Pons (tissue), 1 donor: ENCODE results near the gene DMD.

Source experiments
- DNase-seq: peaks from one replicate; pipeline ENCODE4 v3.0.0-alpha.2; 2016; ENCODE audit warnings: low spot score

The DMD gene

GRCh38 chrX:32268207-32268606 lies 943.1 kb downstream of the DMD start:
- no peak for DNase-seq

GRCh38 chrX:32267796-32268195 lies 943.6 kb downstream of the DMD start:
- no peak for DNase-seq

GRCh38 chrX:32246675-32247074 lies 964.7 kb downstream of the DMD start:
- DNase-seq, result peak; percentile 19

DNA sequence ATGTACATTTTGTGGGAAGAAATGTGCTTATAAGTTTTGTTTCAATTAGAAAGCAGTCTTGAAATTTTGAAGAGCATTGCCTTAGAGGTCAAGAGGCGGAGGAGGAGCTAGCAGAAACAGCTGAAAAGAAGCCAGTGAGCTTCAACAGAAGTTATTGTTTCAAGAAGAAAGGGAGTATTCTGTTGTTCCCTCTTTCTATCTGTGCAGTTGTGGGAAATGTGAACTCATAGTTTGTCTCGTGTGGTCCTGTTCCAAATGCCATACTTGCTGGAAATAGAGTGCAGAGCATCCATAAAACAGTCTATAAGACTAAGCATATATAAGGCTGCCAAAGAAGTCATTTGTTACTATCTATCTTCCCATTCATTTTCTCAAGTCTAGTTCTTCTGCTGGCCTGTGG lies 1015.7 kb downstream of the DMD start:
- DNase-seq, result peak; percentile 90

- peak; percentile 9 for DNase-seq
Observed at GRCh38 chrX:32191316-32191715, 1020.0 kb downstream of the DMD start.

GRCh38 chrX:32185160-32185559 lies 1026.2 kb downstream of the DMD start:
- no peak for DNase-seq

- DNase-seq, result no peak
Observed at GRCh38 chrX:32183066-32183465, 1028.3 kb downstream of the DMD start.

- DNase-seq, result no peak
Observed at GRCh38 chrX:32176510-32176909, 1034.8 kb downstream of the DMD start.

GRCh38 chrX:32170481-32170880 lies 1040.9 kb downstream of the DMD start:
- no peak for DNase-seq

DNA sequence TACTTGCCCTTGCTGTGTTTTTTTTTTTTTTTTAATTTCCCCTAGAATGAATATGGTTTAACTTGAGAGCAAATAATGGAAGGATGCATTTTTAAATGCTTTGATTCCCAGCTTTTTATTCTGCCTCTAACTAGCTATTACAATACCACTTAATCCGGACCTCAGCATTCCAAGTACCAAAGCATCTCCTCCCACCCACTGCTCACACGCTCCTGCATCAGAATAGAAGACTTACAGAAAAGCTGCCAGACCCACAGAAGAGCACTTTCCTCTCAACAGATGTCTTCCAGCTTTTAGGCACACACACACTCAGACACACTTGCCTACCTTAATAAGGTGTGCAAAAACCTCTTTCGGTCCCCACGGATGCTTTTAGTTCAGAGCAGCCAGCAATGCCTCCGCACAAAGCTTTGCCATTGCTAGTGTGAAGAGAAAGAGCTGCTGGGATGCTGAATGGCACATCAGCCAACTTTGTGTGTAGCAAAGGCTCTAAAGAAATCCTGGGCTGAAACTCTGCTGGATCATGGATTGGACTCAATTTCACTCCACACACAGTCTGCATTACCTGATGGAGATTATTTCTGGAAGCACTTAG lies 1056.2 kb downstream of the DMD start:
- peak; percentile 45 for DNase-seq

DNA sequence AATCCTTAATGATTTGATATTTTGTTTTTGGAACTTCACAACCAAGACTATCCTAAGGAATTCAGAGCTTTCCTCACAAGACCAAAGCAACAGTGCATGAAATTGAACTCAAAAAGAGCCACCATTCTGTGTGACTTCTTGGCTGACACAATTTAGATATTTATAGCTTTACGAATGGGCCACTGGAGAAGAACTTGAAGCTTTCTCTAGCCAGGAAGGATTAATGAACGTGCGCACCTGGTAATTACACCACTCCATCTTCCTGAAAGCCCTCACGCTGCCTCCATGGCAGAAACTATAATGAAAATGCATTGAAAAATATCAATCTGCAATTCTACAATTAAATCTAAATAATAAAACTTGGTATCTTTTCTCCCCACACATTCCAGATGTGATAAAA lies 1057.8 kb downstream of the DMD start:
- DNase-seq, result no peak

DNA sequence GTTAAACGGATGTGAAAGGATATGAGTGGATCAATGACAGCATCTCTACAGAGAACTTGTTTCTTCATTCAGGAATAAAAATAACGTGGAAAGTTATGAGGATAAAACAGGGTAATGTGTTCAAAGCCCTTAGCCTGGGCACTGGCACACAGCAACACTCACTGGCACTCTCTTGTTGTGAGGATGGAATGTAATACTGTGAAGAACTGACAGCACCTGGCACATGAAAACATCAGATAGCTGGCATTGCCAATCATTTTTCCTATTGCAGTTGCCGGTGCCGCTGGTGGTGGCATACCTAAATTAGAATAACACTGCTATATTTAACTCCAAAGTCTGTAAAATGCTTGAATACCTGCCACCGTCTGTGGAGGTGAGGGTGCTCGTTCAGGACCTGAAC lies 1061.2 kb downstream of the DMD start:
- no peak for DNase-seq

DNA sequence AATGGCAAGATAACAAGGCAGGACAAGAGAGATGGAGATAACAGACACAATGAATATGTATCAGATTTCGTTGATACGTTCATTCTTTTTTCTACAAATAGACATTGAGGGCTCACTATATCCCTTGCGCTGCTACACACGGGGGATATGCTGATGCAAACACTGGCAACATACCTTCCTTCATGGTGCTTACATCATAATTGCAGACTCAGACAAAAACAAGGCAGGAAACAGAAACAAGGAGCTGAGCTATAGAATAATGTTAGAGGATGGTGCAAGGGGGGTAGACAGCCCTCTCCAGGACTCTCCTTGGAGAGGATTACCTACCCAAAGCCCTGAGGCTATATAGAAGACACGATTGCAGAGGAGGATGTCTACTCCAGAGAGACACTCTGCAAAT lies 1069.5 kb downstream of the DMD start:
- no peak for DNase-seq

- no peak for DNase-seq
Observed at GRCh38 chrX:32139476-32139875, 1071.9 kb downstream of the DMD start.

- DNase-seq, result no peak
Observed at GRCh38 chrX:32137525-32137924, 1073.8 kb downstream of the DMD start.

GRCh38 chrX:32126997-32127396 lies 1084.4 kb downstream of the DMD start:
- no peak for DNase-seq

- DNase-seq, result no peak
Observed at GRCh38 chrX:32118832-32119231, 1092.5 kb downstream of the DMD start.

- no peak for DNase-seq
Observed at GRCh38 chrX:32116047-32116446, 1095.3 kb downstream of the DMD start.

GRCh38 chrX:32087663-32088062 lies 1123.7 kb downstream of the DMD start:
- DNase-seq, result no peak

- no peak for DNase-seq
Observed at GRCh38 chrX:32084757-32085156, 1126.6 kb downstream of the DMD start.

GRCh38 chrX:32048285-32048684 lies 1163.1 kb downstream of the DMD start:
- DNase-seq, result no peak

- DNase-seq, result no peak
Observed at GRCh38 chrX:32045149-32045548, 1166.2 kb downstream of the DMD start.

DNA sequence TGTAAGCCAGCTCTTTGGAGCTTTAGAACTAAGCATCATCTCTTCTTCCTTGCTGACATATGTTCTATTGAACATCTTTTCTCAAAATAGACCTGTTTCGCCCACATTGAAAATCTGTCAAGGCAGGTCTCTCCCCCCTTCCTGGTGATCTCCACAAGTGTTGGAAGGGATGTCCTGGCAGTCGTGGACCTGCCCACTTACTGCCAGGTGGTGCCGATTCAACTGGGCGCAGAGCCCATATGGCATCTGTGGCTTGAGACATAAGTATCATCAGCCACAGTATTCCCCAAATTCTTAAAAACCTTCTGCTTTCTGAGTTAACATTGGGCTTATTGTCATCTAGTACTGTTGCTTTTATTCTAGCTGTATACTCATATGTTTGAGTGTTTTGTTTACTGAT lies 1170.2 kb downstream of the DMD start:
- DNase-seq, result no peak

GRCh38 chrX:32026772-32027171 lies 1184.6 kb downstream of the DMD start:
- DNase-seq, result no peak

- no peak for DNase-seq
Observed at GRCh38 chrX:32024072-32024471, 1187.3 kb downstream of the DMD start.
